HG02981 (cell line): ENCODE measurements around the gene ZNF480.
"Not testable (repeated sequence)": the region's sequence is repeated elsewhere in the genome, so short reads cannot be mapped to it uniquely, and the experiment has no call there.

ENCODE experiments used
- ATAC-seq: cut with Tn5 transposase; IDR thresholded peaks from one replicate; pipeline ENCODE4 v1.9.1; 2021; ENCODE audit warnings: mild to moderate bottlenecking, moderate library complexity; ENCODE audit not compliant: unreplicated experiment

ZNF480 gene

DNA sequence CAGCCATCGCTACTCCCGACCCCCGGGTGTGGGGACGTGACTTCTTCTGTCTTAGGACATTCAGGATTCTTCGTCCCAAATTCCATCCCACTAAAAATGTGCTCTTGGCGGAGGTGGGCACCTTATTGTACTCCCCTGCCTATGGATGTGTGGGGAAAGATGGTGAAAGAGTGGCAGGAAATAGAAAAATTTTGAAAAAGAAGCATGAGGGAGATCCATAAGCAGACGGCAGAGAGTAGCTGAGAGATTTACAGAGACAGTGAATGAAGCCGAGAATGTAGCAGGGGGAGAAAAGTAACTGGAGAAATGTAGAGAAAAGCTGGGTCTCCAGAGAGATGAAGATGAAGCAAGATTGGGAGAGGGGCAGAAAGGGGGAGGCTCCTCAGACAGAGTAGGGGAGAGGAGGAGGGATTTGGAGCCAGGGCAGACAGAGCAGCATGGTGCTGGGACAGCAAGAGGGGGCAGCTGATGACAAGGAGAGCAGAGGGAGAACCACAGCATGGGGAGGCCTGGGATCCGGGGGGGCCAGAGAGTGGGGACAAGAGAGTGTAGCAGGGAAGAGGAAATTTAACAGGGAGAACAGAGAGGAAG lies 39.9 kb downstream of the ZNF480 start:
- ATAC-seq, result no peak

DNA sequence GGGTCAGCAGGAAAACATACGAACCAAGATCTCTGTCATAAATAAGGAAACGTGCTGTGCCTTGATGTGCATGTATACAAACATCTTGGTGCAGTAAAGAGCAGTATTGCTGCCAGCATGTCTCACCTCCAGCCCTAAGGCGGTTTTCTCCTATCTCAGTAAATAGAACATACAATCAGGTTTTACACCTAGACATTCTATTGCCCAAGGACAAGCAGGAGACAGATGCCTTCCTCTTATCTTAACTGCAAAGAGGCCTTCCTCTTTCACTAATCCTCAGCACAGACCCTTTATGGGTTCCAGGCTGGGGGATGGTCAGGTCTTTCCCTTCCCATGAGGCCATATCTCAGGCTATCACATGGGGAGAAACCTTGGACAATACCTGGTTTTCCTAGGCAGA lies 42.1 kb downstream of the ZNF480 start:
- ATAC-seq, result not testable (repeated sequence)

DNA sequence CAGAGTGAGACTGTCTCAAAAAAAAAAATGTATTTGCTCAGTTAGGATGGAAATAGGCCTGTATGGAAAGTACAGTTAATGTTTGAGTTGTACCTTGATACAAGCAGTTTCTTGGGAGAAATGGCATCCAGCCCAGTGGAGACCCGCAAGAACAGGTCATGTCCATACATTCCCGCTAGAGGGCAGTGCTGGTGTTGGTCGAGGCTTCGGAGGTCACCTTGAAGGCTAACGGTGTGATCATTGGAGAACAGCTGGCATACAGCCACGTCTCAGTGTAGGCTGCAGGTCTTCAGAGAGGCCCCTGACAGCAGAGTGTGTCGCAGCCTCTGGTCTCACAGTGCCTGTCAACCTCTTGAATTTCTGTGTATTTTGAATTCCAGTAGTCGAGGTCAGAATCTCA lies 46.6 kb downstream of the ZNF480 start:
- ATAC-seq, result no peak

DNA sequence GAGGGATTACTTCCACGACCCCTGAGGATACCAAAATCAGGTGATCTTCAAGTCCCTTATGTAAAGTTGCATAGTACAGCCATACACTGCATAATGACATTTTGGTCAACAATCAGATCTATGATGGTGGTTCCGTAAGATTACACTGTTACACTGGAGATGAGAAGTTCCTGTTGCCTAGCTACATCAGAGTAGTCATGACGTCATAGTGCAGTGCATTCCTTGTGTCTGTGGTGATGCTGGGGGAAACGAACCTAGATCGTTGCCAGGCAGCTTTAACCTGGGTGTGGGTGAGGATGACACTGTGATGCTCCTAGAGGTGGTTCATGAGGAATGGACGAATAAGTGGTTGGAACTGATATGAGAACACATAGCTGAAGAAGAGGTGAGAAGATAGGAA lies 48.2 kb downstream of the ZNF480 start:
- no peak for ATAC-seq

DNA sequence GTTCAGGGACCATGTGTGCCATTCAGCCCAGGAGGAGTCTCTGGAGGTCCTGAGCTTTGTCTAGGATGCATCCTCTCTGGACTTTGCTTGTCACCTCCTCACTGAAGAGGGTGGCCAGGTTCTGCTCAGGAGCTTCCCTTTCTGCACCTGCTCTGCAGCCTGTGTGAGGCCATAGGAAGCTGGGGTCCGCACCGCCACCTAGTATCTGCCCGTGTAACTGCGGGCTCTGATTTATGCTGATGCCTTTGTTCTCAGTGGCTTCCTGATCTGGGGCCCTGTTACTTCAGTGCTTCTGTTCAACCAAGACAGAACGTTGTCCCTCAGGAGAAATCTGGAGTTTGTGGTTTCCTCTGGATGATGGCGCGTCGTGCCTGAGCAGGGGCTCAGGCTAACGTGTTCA lies 54.5 kb downstream of the ZNF480 start:
- ATAC-seq, result no peak

DNA sequence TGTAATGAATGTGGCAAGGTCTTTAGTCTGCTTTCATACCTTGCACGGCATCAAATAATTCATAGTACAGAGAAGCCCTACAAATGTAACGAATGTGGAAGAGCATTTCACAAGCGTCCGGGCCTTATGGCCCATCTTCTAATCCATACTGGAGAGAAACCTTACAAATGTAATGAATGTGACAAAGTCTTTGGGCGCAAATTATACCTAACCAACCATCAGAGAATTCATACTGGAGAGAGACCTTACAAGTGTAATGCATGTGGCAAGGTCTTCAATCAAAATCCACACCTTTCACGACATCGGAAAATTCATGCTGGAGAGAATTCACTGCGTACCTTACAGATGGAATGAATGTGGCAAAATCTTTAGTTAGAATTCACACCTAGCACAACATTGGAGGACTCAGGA lies 69.5 kb downstream of the ZNF480 start:
- ATAC-seq, result no peak

DNA sequence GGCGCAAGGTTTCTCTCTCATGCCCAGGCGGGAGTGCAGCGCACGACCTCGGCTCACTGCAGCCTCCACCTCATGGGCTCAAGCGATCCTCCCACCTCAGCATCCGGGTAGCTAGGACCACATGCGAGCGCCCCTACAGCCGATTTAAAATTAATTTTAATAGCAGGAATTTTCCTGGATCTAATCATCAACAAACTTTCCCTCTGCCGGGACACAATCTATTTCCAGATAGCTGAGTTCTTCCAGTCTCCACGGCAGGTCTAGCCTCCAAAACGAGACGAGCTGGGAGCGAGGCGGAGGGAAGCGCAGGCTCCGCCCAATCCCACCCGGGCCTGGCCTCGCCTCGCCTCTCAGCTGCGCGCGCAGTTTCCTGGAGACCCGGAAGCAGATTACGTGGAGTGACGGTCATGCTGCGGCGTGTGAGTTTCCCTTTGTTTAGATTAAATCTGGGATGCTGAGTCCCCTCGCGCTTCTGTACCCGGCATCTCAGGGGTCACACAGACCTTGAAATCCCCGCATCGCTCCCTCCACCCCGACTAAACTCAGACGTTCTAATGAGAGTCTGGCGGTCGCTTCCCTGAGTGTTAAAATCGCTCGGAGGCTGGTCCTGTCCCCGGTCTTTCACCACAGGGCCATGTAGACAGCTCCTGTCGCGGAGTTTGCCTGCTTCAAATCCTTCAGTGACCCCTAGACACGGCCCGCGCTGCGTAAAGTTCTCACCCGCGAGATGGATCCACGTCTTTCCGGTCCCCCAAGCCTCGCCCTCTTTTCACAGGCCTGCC lies 72.8 kb downstream of the ZNF480 start, which contains the start of gene ZNF880:
Gene ZNF880 (plus strand): TSS at position 365 of the 782 bp plus-strand sequence. CDS start 43 bp downstream, at position 408.
- peak; percentile 78 for ATAC-seq

DNA sequence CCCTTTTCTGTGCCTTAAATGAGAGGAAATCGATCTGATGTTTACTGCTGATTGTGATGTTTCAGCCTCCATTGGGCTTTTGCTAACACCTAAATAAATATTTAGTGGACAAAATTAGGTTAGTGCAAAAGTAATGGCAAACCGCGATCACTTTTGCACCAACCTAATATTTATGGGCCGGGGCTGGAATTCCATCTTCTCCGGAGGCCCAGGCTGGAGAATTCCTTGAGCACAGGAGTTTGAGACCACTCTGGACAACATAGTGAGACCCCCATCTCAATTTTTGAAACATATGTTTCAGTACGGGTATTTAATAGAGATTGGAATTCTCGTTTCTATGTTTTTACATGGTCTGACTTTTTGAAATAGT lies 73.4 kb downstream of the ZNF480 start:
- no peak for ATAC-seq
